Small intestine (tissue), 7 donors: Measurements from ENCODE around the gene MIOS. TPM values are rescaled to one million over a fixed set of nuclear protein-coding genes. Genes with fewer than 3 reads are reported as not detected.

Source experiments
- DNase-seq, 2 donors: peaks; one replicate each; pipeline versions ENCODE4 v3.0.0 to v3.0.0-alpha.2; 2013
- FAIRE-seq: peaks from 2 replicates; lab custom pipeline; 2012; peaks lifted over from hg19 to GRCh38; lab: Jason Lieb, UNC
- H3K27ac ChIP-seq, 3 donors: one replicate each; pipeline ENCODE4 v1.5.1; 2013; ENCODE audit warnings: low read length in 2 of 3, mild to moderate bottlenecking in 2 of 3, control low read depth in 1 of 3, inconsistent platforms in 1 of 3, low read depth in 1 of 3, moderate library complexity in 1 of 3
- H3K27me3 ChIP-seq, 3 donors: one replicate each; pipeline ENCODE4 v1.6.1; 2013; ENCODE audit warnings: low read length in 3 of 3, inconsistent platforms in 1 of 3; ENCODE audit not compliant: control insufficient read depth in 3 of 3, insufficient read depth in 3 of 3
- H3K36me3 ChIP-seq, 3 donors: one replicate each; pipeline ENCODE4 v1.6.1; 2013; ENCODE audit warnings: low read length in 3 of 3, inconsistent platforms in 1 of 3, low read depth in 1 of 3, mild to moderate bottlenecking in 1 of 3, moderate library complexity in 1 of 3; ENCODE audit not compliant: control insufficient read depth in 3 of 3, insufficient read depth in 2 of 3
- H3K4me1 ChIP-seq, 3 donors: one replicate each; pipeline ENCODE4 v1.6.1; 2013; ENCODE audit warnings: low read length in 2 of 3, inconsistent platforms in 1 of 3, low read depth in 1 of 3, mild to moderate bottlenecking in 1 of 3, moderate library complexity in 1 of 3; ENCODE audit not compliant: control insufficient read depth in 3 of 3, insufficient read depth in 2 of 3
- H3K4me3 ChIP-seq, 3 donors: one replicate each; pipeline ENCODE4 v1.5.1; 2013; ENCODE audit warnings: low read length in 3 of 3, control low read depth in 1 of 3, inconsistent platforms in 1 of 3, low read depth in 1 of 3, mild to moderate bottlenecking in 1 of 3, moderate library complexity in 1 of 3
- H3K9me3 ChIP-seq, 2 donors: one replicate each; pipeline ENCODE4 v1.6.1; 2013; ENCODE audit warnings: low read depth in 1 of 2, low read length in 1 of 2; ENCODE audit not compliant: control insufficient read depth in 2 of 2, insufficient read depth in 1 of 2
- WGBS, 3 donors: extraction: QIAGEN DNeasy Blood & Tissue Kit; methylation state at CpG; one replicate each; pipeline ENCODE4 v1.1.7; 2013; 5-methylcytosine and 5-hydroxymethylcytosine counted together
- polyA plus RNA-seq, 4 donors: library from polyadenylated mRNA; stranded (reverse) in 3 of 4; unstranded in 1 of 4; fragments of 200-250 nt in 3 of 4; fragments of 120-200 nt in 1 of 4; gene quantifications; one replicate each; pipeline versions ENCODE4 v1.2.1 to v1.2.3, GENCODE V29; 2013
- donor health status: healthy with polysubstance abuse.
- donor health status: control.
- donor health status: control.
- donor health status: Bipolar disorder and iron deficiency.
- donor health status: healthy.

The MIOS gene
- polyA plus RNA-seq, 4 donors = 10.5 to 20.0 (median 12.3) TPM

DNA sequence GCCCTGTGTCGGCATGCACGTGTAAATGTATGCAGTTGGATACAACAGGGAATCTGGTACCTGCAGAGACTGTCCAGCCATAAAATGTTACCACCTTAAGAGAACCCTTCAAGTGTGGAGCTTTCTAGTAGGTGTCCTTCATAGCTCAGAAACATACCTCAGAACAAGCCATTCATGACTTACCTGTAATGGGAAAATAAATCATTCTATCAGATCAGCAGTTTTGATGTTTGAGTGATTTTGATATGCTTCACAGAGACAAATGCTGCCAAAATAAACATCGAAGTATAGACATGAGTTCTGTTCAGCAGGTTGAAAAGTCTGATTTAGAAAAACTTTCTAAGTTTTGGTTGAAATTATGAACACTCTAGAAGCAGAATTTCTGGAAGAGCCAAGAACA lies 40.3 kb downstream of the MIOS start:
- peaks cover 1 to 3% (median 3%) of the 10 kb centered on the region in 3 donors for H3K36me3 ChIP-seq
- no peak overlapping the region for H3K4me3 ChIP-seq
- 65 to 81% (median 68%) methylated on average over 3 of the region's 3 CpGs for WGBS, 3 donors
- H3K27me3 ChIP-seq = no peaks in the 10 kb centered on the region
- H3K27ac ChIP-seq = no peak overlapping the region
- H3K9me3 ChIP-seq = no peaks in the 10 kb centered on the region
- H3K4me1 ChIP-seq = no peaks in the 10 kb centered on the region
- FAIRE-seq (no peak), DNase-seq (no peak)

DNA sequence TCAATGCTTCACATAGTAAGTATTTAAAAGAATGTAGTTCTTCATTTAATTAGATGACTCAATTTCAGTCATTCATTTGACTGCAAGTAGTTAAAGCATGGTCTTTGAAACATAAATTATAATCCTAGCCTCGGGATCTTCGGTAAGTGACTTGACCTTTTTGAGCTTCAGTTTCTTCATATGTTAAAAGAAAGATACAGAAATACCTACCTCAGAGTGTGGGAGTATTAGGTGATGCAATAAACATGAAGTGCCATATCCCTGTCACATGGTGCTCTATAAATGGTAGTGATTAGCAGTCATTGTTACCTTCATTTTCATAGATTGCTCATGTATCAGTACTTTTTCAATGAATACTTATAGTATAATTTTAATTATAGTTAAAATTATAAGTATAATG lies 42.6 kb downstream of the MIOS start:
- DNase-seq (no peak), FAIRE-seq (no peak)
- Histone ChIP-seq H3K36me3 (peaks cover 1 to 3% (median 3%) of the 10 kb centered on the region in 3 donors), H3K27me3 (no peaks in the 10 kb centered on the region), H3K4me3 (no peak overlapping the region), H3K9me3 (no peaks in the 10 kb centered on the region), H3K27ac (no peak overlapping the region), H3K4me1 (no peaks in the 10 kb centered on the region)
- 93 to 96% (median 95%) methylated on average over 2 of the region's 2 CpGs for WGBS, 3 donors

DNA sequence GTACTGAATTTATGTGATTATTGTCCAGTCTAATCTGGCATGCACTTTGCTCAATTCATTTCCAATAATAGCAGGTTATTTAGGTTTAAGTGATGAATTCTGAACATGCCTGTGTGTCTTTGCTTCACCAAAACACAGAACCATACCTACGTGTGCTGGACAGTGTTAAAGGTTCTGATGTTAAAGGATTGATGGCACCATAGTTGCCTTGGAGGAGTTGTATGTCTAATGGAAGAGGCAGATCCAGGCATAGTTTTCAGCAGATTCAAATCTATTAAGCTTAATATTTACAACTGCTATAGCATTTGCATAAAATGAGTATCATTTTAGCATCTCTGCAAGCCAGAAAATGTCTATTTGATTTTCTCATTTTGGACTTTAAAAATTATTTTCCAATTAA lies 45.8 kb downstream of the MIOS start:
- FAIRE-seq (no peak), DNase-seq (no peak)
- Histone ChIP-seq H3K4me3 (no peak overlapping the region), H3K4me1 (no peaks in the 10 kb centered on the region), H3K27ac (no peak overlapping the region), H3K9me3 (no peaks in the 10 kb centered on the region), H3K36me3 (no peaks in the 10 kb centered on the region), H3K27me3 (no peaks in the 10 kb centered on the region)
- 84 to 92% (median 90%) methylated on average over 1 of the region's 1 CpG for WGBS, 3 donors

DNA sequence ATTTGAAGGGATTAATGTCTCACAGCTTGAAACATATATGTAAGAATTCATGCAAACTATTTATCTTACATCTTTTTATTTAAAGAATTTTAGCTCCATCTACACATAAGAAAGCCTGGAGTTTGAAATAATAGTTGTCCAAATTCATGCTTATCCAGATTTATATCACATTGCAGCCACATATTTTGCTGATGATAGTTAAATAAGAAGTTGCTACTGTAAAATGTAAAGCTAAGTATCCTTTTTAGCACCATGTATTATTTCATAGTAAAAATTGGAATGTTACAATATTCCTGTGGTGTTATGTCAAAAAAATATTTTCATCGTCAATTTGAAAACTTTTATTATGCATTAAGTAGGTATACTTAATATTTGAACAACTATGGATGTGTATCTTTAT lies 46.5 kb downstream of the MIOS start:
- H3K4me3 ChIP-seq = no peak overlapping the region
- no peaks in the 10 kb centered on the region for H3K9me3 ChIP-seq
- no peak for FAIRE-seq
- no peaks in the 10 kb centered on the region for H3K27me3 ChIP-seq
- no peak for DNase-seq
- no peak overlapping the region for H3K27ac ChIP-seq
- no peaks in the 10 kb centered on the region for H3K36me3 ChIP-seq
- no peaks in the 10 kb centered on the region for H3K4me1 ChIP-seq
- 93 to 98% (median 96%) methylated on average over 1 of the region's 1 CpG for WGBS, 3 donors

DNA sequence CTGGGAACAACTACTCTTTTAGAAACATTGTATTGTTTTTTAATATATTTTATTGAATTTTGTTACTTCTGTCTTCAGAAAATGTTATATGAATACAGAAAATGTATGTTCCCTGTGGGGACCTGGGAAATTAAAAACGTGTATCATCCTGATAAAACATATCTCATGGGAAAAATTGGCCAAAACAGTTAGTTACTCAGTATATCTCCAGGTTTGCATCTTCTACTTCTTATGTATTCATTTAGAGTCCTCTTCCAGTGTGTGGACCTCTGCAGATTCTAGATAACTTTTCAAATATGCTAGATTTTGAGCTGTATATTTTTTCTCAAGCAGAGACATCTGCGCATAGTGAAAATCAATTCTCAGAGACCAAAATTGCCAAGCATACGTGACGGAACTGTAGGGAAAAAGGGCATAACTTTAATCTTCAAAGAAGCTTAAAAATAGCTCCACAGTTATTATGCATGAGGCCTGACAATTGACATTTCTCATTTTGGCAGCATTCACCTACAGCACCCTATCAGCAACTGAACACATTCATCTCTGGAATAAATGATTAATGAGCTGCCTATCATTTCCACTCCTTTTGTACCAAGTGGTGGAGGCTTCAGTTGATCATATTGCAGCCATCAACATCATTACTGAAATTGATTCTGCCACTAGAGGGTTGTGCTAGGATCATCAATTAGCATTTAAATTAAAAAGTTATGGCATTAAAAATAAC lies 47.5 kb downstream of the MIOS start:
- no peak for FAIRE-seq
- Histone ChIP-seq H3K9me3 (no peaks in the 10 kb centered on the region), H3K27ac (no peak overlapping the region), H3K4me3 (no peak overlapping the region), H3K27me3 (no peaks in the 10 kb centered on the region), H3K36me3 (no peaks in the 10 kb centered on the region), H3K4me1 (peaks cover 0 to 2% (median 0%) of the 10 kb centered on the region in 3 donors)
- no peak for DNase-seq
- 86 to 93% (median 88%) methylated on average over 4 of the region's 4 CpGs for WGBS, 3 donors

DNA sequence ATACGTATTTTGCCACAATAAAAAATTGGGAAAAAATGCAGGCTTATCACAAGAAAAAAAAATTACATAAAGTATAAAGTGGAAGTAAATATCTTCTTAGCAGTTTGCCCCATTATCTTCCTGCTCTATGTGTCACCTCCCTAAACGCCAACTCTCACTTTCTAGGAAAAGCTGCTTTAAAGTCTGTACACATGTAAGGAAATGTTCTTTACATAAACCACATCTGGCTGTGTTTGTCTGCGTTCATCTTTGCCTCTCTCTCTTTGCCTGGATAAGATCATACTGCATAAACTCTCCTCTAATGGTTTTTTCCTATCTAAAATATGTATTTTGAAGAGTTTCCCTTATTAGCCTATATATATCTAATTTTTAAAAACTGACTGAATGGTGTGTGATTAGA lies 50.9 kb downstream of the MIOS start:
- no peak for DNase-seq
- FAIRE-seq = no peak
- H3K4me3 ChIP-seq = no peak overlapping the region
- WGBS, 3 donors = 70 to 88% (median 87%) methylated on average over 3 of the region's 3 CpGs
- H3K27me3 ChIP-seq = no peaks in the 10 kb centered on the region
- H3K9me3 ChIP-seq = no peaks in the 10 kb centered on the region
- H3K36me3 ChIP-seq = no peaks in the 10 kb centered on the region
- H3K27ac ChIP-seq = no peak overlapping the region
- H3K4me1 ChIP-seq = peaks cover 0 to 2% (median 0%) of the 10 kb centered on the region in 3 donors

DNA sequence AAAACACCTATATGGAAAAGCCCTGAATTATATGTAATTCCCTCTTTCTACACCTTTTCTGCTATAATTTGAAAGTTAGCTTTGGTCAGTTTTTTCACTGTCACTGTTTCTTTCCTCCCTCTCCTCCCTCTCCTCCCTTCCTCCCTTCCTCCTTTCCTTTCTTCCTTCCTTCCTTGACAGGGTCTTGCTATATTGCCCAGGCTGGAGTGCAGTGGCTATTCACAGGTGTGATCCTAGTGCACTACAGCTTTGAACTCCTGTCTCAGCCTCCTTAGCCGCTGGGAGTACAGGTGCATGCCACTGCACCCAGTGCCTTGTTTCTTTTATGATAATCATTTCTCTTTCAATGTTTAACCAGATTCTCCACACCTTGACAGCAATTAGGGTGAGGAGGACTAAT lies 51.7 kb downstream of the MIOS start:
- no peak overlapping the region for H3K4me3 ChIP-seq
- DNase-seq (peak in 1 of 2 donors; percentile 28), FAIRE-seq (no peak)
- no peaks in the 10 kb centered on the region for H3K9me3 ChIP-seq
- H3K27me3 ChIP-seq = no peaks in the 10 kb centered on the region
- peaks cover 0 to 2% (median 0%) of the 10 kb centered on the region in 3 donors for H3K4me1 ChIP-seq
- no peaks in the 10 kb centered on the region for H3K36me3 ChIP-seq
- H3K27ac ChIP-seq = no peak overlapping the region
- 9 to 69% (median 48%) methylated on average over 1 of the region's 1 CpG for WGBS, 3 donors

DNA sequence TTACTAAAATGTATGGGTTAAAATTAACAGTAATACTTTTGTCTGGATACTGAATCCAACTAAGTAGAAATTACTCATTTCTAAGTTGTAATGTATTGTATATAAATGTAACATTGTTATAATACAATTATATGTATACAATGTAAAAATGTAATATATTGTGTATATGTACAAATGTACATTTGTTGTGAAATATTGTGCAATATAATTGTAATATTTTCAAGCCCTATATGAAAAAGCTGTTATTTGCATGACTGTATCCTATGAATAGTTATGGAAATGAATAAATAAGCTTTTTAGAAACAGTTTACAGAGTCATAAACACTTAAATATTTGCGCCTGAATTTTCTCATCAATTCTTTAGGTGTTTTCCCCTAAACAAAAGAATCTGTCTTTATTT lies 53.6 kb downstream of the MIOS start:
- Histone ChIP-seq H3K4me1 (peaks cover 0 to 2% (median 0%) of the 10 kb centered on the region in 3 donors), H3K9me3 (no peaks in the 10 kb centered on the region), H3K27me3 (no peaks in the 10 kb centered on the region), H3K27ac (no peak overlapping the region), H3K36me3 (no peaks in the 10 kb centered on the region), H3K4me3 (no peak overlapping the region)
- FAIRE-seq (no peak), DNase-seq (no peak)
- 71 to 100% (median 97%) methylated on average over 1 of the region's 1 CpG for WGBS, 3 donors
